GM10847 (cell line): ENCODE measurements around the gene METTL25.

Experiments
- POLR2A ChIP-seq: IDR thresholded peaks from 2 replicates; pipeline ENCODE4 v1.6.1; 2011; ENCODE audit not compliant: insufficient read length; ENCODE audit errors: extremely low read depth

Gene METTL25

DNA sequence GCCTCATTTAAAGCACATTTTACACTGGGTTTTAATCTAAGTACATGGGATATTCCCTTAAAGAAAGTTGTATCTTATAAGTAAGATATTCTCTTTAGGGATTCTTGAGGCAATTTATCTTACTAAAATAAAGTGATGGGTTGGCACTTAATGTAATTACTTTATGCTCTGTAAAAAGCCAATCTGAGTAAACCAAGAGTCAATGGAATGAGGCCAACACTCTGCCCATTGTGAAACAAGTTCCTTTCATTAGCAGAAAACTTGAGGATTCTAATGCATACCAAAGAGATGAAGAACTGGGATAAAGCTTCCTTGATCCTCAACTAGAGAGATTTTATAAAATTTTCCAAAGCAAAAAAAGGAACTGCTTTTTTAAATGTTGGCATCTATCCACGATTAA, 121.2 kb downstream of the METTL25 start:
- TF ChIP-seq POLR2A: no peak

DNA sequence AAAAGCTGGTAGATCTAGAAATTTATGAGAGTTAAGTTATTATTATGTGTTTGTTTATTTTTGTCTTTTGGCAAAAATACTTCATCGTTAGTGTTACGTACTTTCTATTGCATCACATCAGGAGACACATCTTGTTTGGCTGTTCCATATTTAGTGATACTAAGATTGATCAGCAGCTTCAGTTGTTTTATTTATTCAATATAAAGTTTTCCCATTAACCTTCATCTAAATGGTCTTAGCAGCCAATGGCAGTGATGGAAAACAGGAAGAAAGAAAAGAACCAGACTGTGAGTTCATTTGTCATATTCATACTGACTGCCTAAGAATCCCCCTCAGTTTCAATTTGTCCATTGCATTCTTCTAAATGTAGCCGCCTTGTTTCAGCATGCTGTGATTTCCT, 122.3 kb downstream of the METTL25 start:
- TF ChIP-seq POLR2A: no peak

DNA sequence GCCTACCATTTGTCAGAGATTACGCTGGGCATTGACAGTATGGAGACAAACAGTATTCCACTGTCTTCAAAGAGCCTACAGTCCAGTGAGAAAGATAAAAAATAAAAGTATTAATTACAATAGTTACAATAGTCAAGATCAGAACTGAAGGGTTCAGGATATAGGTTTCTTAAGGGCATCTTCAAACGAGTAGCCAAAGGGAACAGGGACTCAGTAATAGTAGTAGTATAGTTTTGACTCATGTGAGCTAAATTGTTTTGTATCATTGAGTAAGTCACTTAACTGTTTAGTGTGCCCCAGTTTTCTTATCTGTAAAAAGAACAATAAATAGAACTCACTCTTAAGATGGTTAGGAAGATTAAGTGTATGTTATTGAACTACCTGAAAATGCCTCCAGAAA, 123.6 kb downstream of the METTL25 start:
- no peak for TF ChIP-seq POLR2A

DNA sequence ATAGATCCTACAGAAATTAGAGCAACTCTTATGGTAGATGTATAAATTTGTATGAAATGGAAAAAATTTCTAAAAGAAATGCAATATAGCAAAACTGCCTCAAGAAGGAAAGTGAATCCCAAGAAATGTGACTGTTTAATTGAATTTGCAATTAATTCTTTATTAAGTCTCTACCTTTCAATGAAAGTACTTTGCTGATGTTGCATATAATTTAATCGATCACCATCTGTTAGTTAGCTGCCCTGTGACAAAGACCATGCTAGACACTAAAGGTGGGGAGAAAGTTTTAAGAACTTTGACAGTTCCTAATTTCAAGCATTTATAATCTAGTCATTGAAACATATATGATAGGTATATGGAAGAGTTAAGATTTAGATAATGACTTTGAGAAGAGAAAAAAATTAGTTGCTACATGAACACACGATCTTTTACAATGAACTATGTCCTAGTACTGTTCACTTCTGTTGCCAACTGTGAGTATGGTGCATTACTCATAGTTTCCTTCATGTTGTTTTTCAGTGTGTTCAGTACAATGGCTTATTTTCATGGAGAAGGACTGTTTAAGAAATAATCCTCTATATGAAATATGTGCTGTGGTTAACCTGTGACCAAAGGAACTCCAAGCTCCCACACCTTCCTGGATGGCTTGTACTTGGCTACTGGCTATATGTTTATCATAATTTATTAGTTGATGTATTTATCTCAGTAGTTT, 128.4 kb downstream of the METTL25 start:
- TF ChIP-seq POLR2A: no peak

DNA sequence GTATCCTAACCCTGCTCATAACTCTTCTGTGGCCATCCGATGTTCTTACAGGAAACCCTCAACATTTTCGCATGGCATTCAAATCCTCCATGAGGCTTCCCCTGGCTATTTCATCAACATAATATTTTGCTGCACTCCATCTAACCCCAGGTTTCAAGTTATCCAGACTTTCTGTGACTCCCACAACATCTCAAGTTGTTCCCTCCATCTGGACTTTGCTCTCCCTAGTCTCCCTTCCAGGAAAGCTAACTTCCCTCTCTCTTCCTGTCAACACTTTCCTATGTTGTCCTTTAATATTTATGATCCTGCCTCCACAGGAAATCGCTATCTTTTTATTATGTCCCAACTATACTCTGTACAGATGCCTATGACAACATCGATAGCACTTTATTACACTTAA, 146.1 kb downstream of the METTL25 start:
- TF ChIP-seq POLR2A: no peak

DNA sequence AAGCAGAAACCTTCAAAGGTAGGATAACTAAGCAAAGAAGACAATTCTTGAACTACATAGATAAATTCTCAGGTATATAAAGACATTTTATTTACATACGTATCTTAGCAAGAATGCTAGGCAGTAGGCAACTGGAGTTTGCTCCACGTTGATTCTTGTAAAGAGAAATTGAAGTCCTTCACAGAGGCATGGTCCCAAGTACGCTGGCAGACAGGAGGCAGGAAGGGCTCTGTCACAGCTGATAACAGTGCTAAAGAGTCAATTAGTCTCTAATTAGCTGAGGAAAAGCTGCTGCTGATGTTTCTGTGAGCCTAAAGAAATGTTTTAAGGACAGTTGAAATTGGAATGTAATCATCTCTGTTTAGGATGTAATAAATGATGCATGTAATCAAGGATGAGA, 146.8 kb downstream of the METTL25 start:
- TF ChIP-seq POLR2A: no peak

DNA sequence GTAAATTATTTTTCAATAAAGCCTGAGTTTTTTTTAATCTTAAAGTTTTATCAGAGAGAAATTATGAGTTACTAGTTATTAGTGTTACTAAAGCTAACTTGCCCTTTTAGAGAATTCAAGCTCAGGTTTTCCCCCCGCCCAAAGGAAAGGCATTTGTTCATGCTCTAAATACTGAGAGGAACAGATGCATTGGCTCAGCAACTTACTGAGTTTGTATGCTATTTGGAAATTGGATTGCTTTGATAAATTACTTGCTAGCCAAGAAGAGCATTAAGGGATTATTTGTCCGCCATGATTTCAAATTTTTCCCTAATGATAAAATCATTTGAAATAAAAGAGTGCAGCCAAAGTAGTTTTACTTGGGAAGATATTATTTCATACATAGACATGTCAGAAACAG, 149.4 kb downstream of the METTL25 start:
- TF ChIP-seq POLR2A: no peak

DNA sequence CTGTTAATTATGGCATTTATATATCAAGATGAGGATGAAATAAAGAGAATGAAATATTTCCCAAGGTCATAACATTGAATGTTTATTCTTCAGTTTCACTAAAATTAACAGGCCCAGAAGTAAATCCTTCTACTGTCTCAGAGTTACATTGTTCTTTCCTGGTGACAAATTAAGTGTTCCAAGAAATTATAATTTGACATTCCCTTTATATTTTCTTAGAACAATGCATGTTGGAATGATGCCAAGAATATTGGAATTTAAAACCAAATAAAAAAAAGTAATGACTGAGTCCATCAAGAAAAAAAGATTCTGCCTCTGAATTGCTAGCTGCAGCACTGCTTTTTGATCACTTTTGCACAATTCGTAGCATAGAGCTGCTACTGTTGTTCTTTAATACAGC, 152.1 kb downstream of the METTL25 start:
- no peak for TF ChIP-seq POLR2A

DNA sequence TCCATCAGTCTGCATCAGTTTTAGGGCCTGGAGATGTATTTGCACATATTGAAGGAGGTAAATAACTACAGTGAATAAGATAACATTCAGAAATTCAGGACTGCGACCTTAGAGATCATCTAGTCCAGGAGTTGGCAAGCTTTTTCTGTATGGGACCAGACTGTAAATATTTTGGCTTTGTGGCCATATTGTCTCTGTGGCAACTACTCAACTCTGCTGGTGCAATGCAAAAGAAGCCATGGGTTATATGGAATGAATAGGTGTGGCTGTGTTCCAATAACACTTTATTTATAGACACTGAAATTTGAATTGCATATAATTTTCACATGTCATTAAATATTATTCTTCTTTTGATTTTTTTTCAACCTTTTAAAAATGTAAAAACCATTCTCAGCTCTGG, 156.6 kb downstream of the METTL25 start:
- TF ChIP-seq POLR2A: no peak

DNA sequence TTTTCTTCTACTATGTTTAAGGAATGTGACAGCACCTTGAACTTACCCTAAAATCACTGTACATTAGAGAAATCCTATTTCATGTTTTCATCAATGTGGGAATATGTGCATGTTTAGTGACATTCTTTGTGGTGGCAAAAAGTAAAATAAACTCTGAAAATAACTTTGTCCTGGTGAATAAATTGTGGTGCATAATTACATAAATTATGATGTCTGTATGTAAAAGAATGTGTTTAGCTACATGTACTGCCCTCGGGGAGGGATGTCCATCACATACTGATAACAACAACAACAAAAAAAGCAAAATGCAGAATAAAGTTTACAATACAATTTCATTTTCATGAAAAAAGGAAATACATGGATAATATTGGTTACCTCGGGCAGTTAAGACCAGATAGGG, 157.3 kb downstream of the METTL25 start:
- TF ChIP-seq POLR2A: no peak

DNA sequence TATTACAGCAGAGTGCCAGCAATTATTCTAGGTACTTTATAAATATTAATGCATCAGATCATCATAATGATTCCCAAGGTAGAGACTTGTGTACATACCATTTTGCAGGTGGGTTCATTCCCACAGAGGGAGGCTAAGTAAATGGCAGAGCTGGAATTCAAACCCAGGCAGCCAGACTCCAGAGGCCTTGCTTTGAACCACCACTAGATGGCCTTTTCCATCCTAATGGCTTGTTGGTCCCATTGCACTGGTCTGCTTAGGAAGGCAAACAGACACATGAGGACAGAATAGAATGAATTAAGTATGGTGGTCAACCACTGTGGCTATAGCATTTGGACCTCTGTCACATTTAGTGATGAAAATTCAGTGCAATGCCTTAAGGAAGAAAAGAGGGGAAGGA, 158.7 kb downstream of the METTL25 start:
- TF ChIP-seq POLR2A: no peak

DNA sequence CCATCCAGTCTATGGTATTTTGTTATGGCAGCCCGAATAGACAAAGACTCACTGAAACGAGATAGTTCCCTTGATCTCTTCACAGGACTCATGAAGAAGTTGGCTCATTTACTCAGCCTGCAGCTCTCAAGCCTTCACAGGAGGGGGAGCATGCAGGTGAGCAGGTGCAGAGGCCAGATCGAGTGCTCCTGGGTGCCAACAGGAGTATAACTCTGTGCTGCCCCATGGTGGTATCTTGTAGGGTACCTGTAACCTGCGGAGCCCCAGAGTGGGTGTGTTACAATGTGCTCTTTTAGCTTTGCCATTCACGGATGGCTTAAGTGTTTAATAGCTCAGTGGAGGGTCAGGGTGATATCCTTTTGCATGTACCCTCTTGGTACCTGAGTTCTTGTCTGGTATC, 159.5 kb downstream of the METTL25 start:
- no peak for TF ChIP-seq POLR2A

DNA sequence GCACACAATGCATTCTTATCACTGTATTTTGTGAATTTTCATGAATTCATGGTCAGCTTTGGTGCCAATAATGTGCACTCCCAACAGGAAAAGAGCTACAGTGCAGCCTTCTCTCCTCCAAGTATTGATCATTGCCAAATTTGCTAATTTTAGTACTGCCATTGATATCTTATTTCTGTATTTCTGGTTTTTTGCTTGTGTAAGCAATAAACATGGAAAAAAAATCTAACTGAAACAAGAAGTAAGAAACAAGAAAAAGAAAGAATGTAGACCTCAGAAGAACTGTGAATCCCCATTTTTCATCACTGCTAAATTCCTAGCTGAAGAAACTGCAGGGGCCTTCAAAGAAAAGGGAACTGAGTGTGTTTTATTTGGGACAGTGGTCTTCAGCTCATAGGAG, 161.2 kb downstream of the METTL25 start:
- no peak for TF ChIP-seq POLR2A

DNA sequence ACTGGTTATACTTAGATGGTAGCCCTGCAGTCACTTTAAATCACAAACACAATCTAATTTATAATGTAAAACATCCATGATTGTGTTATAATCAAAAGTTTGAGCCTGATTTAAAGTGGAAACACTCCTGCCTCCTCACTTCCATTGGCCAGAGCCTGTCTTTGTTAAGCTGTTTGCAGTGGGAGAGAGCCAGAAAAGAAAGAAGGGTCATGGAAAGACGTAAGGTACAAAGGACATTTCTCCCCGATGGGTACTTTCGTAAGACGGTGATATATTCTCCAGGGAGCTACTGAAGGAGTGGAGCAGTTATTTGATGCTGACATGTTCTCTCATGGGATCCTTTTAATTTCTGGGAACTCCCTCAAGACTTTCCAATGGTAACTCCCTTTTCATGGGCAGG, 164.0 kb downstream of the METTL25 start:
- TF ChIP-seq POLR2A: no peak

DNA sequence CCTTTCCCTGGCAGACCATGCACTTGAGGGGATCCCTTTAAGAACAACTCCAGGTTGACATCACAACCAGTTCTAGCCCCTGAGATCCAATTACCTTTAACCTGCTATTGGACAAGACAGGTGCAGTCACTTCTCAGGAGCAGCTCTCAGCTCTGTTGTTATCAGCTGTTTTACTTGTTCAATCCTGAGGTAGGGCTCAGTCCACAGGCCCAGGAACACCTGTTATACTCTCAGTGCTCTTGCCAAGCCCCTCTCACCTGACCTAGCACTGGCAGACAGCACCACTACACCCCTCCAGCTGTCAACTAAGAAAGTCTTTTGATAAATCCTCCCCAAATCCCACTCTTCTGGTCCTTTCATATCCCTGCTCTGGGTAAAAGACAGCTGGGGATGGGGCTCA, 164.4 kb downstream of the METTL25 start:
- no peak for TF ChIP-seq POLR2A

DNA sequence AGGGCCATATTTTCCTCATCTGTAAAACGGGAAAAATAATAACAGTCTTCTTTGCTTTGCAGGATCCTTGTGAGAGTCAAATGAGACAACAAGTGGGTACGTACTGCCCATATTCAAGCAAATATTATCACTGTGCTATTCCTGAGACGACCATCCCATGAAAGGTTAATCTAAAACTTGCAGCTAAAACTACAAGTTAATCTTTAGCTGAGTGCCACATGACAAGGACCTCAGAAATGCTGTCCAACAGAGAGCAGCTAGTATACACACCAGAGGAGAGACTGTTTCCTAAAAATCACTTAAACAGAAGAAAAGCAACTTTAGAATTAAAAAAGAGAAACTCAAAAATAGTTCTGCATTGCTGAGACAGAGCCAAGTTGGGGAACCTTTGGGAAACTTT, 165.7 kb downstream of the METTL25 start:
- no peak for TF ChIP-seq POLR2A

DNA sequence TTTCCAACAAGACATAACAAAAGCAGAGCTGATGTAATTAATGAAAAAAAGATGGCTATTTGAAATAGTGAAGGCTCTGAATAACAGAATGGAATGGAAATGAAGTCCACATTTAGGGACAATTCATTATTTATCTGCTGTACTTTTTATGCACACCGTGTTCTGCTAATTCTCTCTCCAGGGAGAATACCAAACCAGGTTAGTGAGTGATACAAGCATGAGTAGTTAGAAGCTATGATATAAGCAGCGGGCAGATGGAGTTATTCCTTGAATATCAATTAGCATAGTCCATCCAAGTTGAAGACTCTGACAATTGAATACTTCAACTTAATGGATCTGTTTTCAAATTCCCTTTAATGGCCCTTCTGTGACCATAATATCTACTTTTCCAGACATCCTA, 166.3 kb downstream of the METTL25 start:
- TF ChIP-seq POLR2A: no peak
